GM12878 (cell line): ENCODE measurements around the gene KIF5A. TPM values are rescaled to one million over a fixed set of nuclear protein-coding genes. Genes with fewer than 3 reads are reported as not detected.

Experiments
- ATAC-seq: fragments of 200-7000 bp; cut with Tn5 transposase; 3 replicates; pipeline ENCODE4 v1.9.1; 2020; ENCODE audit warnings: mild to moderate bottlenecking, moderate library complexity
- BruUV-seq: library from RNA; stranded (reverse); fragments of 400-500 nt; replicated peaks from 2 replicates; lab custom pipeline; 2021; lab: Mats Ljungman, UMichigan
- CTCF ChIA-PET: fragments of 300-600 bp; sonication (Branson Sonifier 250); formaldehyde crosslinking; extraction: SDS; loops from one replicate; lab custom pipeline; 2021; ENCODE audit warnings: inconsistent platforms; lab: Yijun Ruan, JAX
- POLR2A ChIA-PET: fragments of 350-600 bp; formaldehyde crosslinking; extraction: SDS; loops from one replicate; lab custom pipeline; 2021; ENCODE audit warnings: inconsistent platforms; lab: Charles Lee
- RAD21 ChIA-PET: fragments of 300-600 bp; sonication (Branson Sonifier 250); formaldehyde crosslinking; loops from one replicate; lab custom pipeline; 2023; ENCODE audit warnings: antibody characterized with exemption; ENCODE audit not compliant: unreplicated experiment; lab: Charles Lee
- SMC1A ChIA-PET: fragments of 300-600 bp; sonication (Branson Sonifier 250); formaldehyde crosslinking; loops from one replicate; lab custom pipeline; 2023; ENCODE audit not compliant: unreplicated experiment, uncharacterized antibody; lab: Charles Lee
- DNase-seq: peaks from one replicate; pipeline ENCODE4 v3.0.0-alpha.2; 2011; ENCODE audit warnings: low read depth, low spot score
- FAIRE-seq: peaks from 3 replicates; lab custom pipeline; 2011; peaks lifted over from hg19 to GRCh38; lab: Jason Lieb, UNC
- H2AFZ ChIP-seq: 2 replicates; pipeline ENCODE4 v1.6.0; 2011; ENCODE audit warnings: low read depth, low read length, control low read depth; ENCODE audit not compliant: control insufficient read depth
- H3K27ac ChIP-seq: 2 replicates; pipeline ENCODE4 v1.5.1; 2011; ENCODE audit warnings: control low read depth; ENCODE audit not compliant: control insufficient read depth, insufficient read depth
- H3K27me3 ChIP-seq, 2 experiments: replicated peaks in 1 of 2; 2 replicates each; pipeline versions ENCODE4 v1.6.0 to v1.6.1; 2011; ENCODE audit warnings: low read length in 1 of 2; ENCODE audit not compliant: control insufficient read depth in 2 of 2, insufficient read depth in 2 of 2
- H3K36me3 ChIP-seq, 2 experiments: 2 replicates each; pipeline ENCODE4 v1.5.1; 2011; ENCODE audit warnings: low read length in 1 of 2; ENCODE audit not compliant: control insufficient read depth in 2 of 2, insufficient read depth in 2 of 2
- H3K4me1 ChIP-seq: 2 replicates; pipeline ENCODE4 v1.6.1; 2011; ENCODE audit warnings: mild to moderate bottlenecking, low read length, moderate library complexity, mixed read lengths; ENCODE audit not compliant: control insufficient read depth, insufficient read depth
- H3K4me2 ChIP-seq: 2 replicates; pipeline ENCODE4 v1.6.0; 2011; ENCODE audit warnings: control low read depth; ENCODE audit not compliant: control insufficient read depth, insufficient read depth
- H3K4me3 ChIP-seq: fragments of 200-600 bp; sonication (generic); 2 replicates; pipeline ENCODE4 v1.5.1; 2016
- H3K79me2 ChIP-seq: 2 replicates; pipeline ENCODE4 v1.6.0; 2011; ENCODE audit warnings: low read length; ENCODE audit not compliant: control insufficient read depth, insufficient read depth
- H3K9ac ChIP-seq: 2 replicates; pipeline ENCODE4 v1.8.0; 2011; ENCODE audit warnings: low read length, control low read depth, mixed read lengths; ENCODE audit not compliant: control insufficient read depth, insufficient read depth
- H3K9me3 ChIP-seq: replicated peaks from 3 replicates; pipeline ENCODE4 v1.5.1; 2011; ENCODE audit warnings: mild to moderate bottlenecking, low read length; ENCODE audit not compliant: control insufficient read depth, insufficient read depth
- H4K20me1 ChIP-seq: 2 replicates; pipeline ENCODE4 v1.6.0; 2011; ENCODE audit not compliant: control insufficient read depth, insufficient read depth
- BMI1 ChIP-seq: fragments of 450-650 bp; IDR thresholded peaks from 2 replicates; pipeline ENCODE4 v1.6.1; 2016; ENCODE audit warnings: mild to moderate bottlenecking, moderate library complexity, borderline replicate concordance
- ZSCAN29 ChIP-seq: fragments of 450-650 bp; IDR thresholded peaks from 2 replicates; pipeline ENCODE4 v1.6.1; 2017; ENCODE audit warnings: mild to moderate bottlenecking, moderate library complexity
- WGBS: methylation state at CpG from one replicate; pipeline ENCODE4 v1.1.6; 2016; ENCODE audit warnings: low lambda C conversion rate; ENCODE audit not compliant: insufficient replicate concordance, insufficient coverage; ENCODE audit errors: missing lambda C conversion rate; 5-methylcytosine and 5-hydroxymethylcytosine counted together
- in situ Hi-C: fragments of 300-500 bp; cut with MboI; formaldehyde crosslinking; loops from 9 replicates; pipeline ENCODE4 v1.14.3; 2018; ENCODE audit warnings: mixed read lengths
- intact Hi-C: fragments of 100-400 bp; cut with micrococcal nuclease; formaldehyde crosslinking; loops from one replicate; pipeline ENCODE4 v1.14.2; 2022; ENCODE audit not compliant: unreplicated experiment
- polyA plus RNA-seq, 11 experiments: library from polyadenylated mRNA; depleted of rRNA in 4 of 11; unstranded in 6 of 11; stranded (reverse) in 5 of 11; fragments of >200 nt; fragmentation: Nextera tagmentation in 4 of 11; fragmentation: Illumina TruSeq in 1 of 11; extraction: Ambion mirVana in 4 of 11; extraction: Trizol in 1 of 11; gene quantifications; 1 replicate in 1 of 11; 2 replicates in 10 of 11; pipeline versions ENCODE4 v1.2.1 to v1.2.3, GENCODE V29; 2011 to 2016; ENCODE audit warnings: inconsistent platforms in 2 of 11, missing spikeins in 2 of 11, low read depth in 1 of 11
- total RNA-seq, 4 experiments: library from RNA; depleted of rRNA in 3 of 4; stranded (reverse); fragments of >200 nt in 3 of 4; fragmentation: Illumina TruSeq in 1 of 4; extraction: Trizol in 1 of 4; gene quantifications; 2 replicates each; pipeline versions ENCODE4 v1.2.1 to v1.2.3, GENCODE V29; 2013 to 2021
- TF ChIP-seq, protein P1 (sequence below): IDR thresholded peaks from 2 replicates; pipeline ENCODE4 v1.6.1; 2011; ENCODE audit warnings: borderline replicate concordance, low read depth, mild to moderate bottlenecking, moderate library complexity, low read length; ENCODE audit not compliant: insufficient read depth, poor library complexity, severe bottlenecking

The KIF5A gene
- total and polyA plus RNA-seq, 10 of the 15 experiments (the other 5 are each of a cell fraction or from before 2014, with no cell fraction given) = 0.35 to 2.9 (median 0.97) TPM

DNA sequence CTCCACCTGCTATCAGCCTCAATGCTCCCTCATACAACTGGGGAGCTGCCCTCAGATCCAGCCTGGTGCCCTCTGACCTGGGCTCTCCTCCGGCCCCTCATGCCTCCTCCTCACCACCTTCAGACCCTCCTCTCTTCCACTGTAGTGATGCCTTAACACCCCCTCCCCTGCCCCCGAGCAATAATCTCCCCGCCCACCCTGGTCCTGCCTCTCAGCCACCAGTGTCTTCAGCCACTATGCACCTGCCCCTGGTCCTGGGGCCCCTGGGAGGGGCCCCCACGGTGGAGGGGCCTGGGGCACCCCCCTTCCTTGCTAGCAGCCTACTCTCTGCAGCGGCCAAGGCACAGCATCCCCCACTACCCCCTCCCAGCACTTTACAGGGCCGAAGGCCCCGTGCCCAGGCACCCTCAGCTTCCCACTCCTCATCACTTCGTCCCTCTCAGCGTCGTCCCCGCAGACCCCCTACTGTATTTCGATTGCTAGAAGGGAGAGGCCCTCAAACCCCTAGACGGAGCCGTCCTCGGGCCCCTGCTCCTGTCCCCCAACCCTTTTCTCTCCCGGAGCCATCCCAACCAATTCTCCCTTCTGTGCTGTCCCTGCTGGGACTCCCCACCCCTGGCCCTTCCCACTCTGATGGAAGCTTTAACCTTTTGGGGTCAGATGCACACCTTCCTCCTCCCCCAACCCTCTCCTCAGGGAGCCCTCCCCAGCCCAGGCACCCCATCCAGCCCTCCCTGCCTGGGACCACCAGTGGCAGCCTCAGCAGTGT is 24.0 kb upstream of the KIF5A start:
- H3K4me2 ChIP-seq = no peak overlapping the region
- no peak for ATAC-seq
- H3K9me3 ChIP-seq = no peaks in the 10 kb centered on the region
- no peaks in the 10 kb centered on the region for H4K20me1 ChIP-seq
- BruUV-seq = no TSS peak
- no peak overlapping the region for H3K4me3 ChIP-seq
- 77% methylated on average over 9 of the region's 16 CpGs for WGBS
- peaks cover 15 to 24% of the 10 kb centered on the region in 2 experiments for H3K36me3 ChIP-seq
- peaks cover 23% of the 10 kb centered on the region for H3K79me2 ChIP-seq
- no peak for DNase-seq
- CTCF ChIA-PET = interaction anchor here (0.7 to 2.1 kb wide), 2 partner anchors 10 to 406 kb away, joined by 3 to 4 read pairs; no protein-coding TSS in a partner anchor
- RAD21 ChIA-PET = no interaction called here
- H3K4me1 ChIP-seq = peaks cover 29% of the 10 kb centered on the region
- TF ChIP-seq, protein P1, sequence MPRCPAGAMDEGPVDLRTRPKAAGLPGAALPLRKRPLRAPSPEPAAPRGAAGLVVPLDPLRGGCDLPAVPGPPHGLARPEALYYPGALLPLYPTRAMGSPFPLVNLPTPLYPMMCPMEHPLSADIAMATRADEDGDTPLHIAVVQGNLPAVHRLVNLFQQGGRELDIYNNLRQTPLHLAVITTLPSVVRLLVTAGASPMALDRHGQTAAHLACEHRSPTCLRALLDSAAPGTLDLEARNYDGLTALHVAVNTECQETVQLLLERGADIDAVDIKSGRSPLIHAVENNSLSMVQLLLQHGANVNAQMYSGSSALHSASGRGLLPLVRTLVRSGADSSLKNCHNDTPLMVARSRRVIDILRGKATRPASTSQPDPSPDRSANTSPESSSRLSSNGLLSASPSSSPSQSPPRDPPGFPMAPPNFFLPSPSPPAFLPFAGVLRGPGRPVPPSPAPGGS = no peak
- TF ChIP-seq BMI1 = no peak
- TF ChIP-seq ZSCAN29 = no peak
- no peak for FAIRE-seq
- H3K27ac ChIP-seq = no peak overlapping the region
- H3K9ac ChIP-seq = no peak overlapping the region
- no peak overlapping the region for H2AFZ ChIP-seq
- in situ Hi-C loops = no loop called here
- POLR2A ChIA-PET = no interaction called here
- SMC1A ChIA-PET = no interaction called here
- intact Hi-C loops = no loop called here
- H3K27me3 ChIP-seq = no peaks in the 10 kb centered on the region
